ENCODE data around the gene PGLYRP2.

The PGLYRP2 gene

DNA sequence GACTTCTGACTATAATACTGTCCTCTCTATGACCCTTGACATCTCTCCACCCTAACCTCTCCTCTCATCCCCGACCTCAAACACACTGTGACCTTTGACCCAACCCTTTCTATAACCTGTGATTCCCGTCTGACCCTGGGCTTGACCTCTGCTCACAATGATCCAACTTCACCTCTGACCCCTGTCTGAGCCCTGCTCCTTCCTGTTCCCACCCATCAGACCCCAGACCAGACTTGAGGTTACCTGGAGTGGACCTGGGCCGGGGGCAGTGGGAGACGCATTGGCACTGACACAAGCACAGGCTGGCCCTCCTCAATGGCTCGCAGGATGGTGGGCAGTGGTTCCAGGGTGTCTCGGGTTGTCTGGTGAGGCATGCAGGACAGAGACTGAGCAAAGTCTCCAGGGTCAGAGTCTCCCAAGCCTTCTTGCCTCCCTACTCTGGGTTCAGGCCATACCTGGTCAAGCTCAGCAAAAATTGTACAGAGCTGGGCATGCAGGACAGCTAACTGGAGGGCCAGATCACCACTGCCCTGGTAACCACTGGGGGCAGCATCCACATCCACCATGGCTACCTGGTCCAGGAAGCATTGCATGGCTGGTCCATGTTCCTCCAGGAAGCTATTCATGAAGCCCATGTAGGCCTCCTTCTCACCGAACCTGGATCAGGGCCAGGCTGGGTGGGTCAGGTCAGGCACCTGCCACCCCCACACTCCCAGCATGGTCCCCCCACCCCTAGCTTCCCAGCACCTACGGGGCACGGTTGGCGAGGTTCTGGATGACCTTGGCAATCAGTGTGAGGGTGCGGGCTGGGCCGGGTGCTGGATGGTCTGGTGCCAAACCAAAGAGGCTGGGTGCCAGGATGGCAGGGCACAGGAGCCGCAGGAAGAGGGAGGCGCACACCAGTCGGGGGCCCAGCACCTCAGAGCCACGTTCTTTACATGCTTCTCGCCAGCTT lies 25.1 kb downstream of the PGLYRP2 start:
- no peak for DNase-seq

GRCh38 chr19:15453091-15453578 lies 26.2 kb downstream of the PGLYRP2 start:
- DNase-seq: no peak

- DNase-seq: peak; percentile 66
Observed at GRCh38 chr19:15452111-15453047, 26.9 kb downstream of the PGLYRP2 start.

DNA sequence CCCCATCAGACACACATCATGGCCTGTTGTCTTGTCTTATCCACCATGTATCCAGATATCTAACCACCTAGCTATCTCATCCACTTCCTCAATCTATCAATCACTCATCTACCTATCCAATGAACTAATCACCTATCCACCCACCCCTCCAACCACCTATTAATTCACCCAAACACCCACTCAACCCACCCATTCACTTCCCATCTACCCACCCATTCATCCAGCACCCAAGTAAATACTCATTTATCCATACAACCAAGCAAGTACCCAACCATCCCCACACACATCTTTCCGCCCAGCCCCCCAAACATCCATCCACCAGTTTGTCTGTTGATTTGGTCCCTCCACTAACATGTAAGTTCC lies 28.8 kb downstream of the PGLYRP2 start:
- no peak for DNase-seq

GRCh38 chr19:15449620-15450527 lies 29.4 kb downstream of the PGLYRP2 start, which contains the start of gene WIZ:
WIZ (minus strand) TSS chr19:15449956; CDS start chr19:15448307, 1,649 bp downstream.
- DNase-seq: peak; percentile 91

GRCh38 chr19:15448778-15449619 lies 30.3 kb downstream of the PGLYRP2 start:
- no peak for DNase-seq

DNA sequence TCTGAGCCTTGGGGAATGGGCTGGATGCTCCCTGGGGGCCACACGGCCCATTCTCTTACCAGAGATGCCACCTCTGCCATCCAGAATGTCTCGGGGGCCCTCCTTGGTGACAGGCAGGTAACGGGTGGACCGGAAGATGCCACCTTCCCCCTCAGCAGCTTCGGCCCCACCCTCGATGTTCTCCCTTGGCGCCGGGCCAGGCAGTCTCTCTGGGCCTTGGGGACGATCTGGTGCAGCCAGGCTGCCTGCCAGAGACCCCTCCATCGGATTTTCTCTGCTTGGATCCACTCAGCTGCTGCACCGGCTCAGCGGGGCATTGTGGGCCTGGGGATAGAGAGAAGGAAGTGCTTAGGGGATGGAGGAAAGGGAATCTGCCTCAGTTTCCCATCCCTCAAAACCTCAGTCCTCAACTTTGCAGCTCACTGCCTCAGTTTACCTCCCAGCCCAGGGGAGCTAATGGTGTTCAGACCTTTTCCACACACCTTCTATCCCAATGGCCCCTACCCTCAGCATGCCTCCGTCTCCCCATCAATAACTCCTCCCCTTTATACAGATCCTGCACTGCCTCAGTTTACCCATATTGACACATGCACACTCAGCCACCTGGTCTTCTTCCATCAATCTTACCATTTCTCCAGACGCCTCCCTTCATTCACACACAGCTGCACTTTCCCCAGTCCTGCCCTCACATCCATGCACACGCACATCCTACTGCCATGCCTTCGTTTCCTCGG lies 31.1 kb downstream of the PGLYRP2 start:
- no peak for DNase-seq

GRCh38 chr19:15447057-15447456 lies 32.2 kb downstream of the PGLYRP2 start:
- DNase-seq: no peak

DNA sequence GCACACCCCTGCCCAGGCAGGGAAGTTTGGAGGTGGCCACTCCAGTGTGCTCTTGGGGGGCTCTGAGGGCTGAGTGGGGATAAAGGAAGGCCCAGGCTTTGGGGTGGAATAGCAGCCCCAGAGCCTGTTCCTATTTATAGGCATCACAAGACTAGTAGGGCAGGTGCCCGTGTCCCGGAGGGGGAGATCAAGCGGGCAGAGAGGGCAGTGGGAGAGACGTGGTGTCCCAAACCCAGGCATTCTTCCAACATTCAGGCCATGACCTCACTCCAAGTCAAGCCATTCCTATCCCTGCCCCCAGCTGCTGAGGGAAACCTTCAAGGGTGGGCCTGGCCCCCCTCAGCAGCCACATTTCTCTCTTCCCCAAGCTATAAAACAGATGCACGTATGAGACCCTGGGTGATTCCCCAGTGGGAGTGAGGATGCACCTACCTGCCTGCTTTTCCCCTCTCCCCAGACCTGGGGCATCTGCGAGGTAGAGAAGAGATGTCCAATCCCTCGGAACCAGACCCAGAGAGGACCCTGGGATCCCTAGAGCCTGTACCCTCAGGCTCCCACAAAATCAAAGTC lies 33.4 kb downstream of the PGLYRP2 start:
- no peak for DNase-seq

GRCh38 chr19:15445227-15445605 lies 34.1 kb downstream of the PGLYRP2 start:
- DNase-seq: no peak

- DNase-seq: no peak
Observed at GRCh38 chr19:15444505-15445226, 34.6 kb downstream of the PGLYRP2 start.

DNA sequence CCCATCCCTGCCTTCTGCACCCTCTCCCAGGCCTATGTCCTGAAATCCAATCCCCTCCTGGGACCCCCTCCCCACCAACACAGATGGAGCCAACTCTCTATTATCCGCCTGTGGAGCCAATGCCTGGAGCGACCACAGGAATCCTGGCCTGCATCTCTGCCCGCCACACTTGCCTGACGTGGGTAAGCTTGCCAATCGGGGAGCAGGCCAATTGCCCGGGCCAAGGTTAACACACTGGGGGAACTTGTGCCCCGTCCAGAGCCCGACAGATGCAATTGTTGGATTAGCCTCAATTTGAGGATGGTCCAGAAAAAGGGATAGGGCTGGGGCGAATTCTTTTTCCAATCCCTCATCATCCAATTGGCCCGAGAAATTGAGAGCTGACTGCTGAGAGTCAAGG lies 35.5 kb downstream of the PGLYRP2 start:
- DNase-seq: no peak

DNA sequence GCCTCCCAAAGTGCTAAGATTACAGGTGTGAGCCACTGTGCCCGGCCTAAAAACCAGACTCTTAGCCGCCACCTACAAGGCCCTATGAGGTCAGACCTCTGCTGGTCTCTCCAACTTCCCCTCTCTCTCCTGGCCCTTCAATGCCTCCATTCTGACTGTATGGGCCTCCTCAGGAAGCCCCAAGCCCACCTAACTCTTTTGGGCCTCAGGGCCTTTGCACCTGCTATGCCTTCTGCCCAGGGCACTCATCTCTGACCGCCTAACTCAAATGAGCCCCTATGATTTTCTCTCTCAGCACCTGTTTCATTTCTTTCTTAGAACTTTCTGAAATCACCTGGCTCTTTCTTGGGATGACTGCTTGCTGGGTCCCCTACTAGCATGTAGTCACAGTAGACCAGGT lies 36.0 kb downstream of the PGLYRP2 start:
- DNase-seq: no peak

- no peak for DNase-seq
Observed at GRCh38 chr19:15442142-15442920, 37.0 kb downstream of the PGLYRP2 start.

DNA sequence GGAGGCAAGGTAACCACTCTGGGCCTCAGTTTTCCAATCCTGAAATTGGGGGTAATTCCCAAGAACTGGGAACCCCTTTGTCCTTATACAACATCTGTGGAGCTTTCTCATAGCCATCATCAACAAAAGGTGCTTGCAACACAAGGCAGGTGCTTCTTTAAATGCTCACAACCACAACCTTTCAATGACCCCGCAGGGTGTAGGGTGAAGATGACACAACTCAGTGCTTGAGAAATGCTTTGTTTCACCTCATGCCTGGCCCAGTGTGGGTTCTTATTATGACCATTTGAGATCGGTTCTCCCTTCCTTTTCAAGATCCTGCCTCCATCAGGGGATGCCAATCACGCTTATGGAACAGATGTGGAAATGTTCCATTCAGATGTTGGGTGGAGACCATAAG lies 38.0 kb downstream of the PGLYRP2 start:
- DNase-seq: no peak

DNA sequence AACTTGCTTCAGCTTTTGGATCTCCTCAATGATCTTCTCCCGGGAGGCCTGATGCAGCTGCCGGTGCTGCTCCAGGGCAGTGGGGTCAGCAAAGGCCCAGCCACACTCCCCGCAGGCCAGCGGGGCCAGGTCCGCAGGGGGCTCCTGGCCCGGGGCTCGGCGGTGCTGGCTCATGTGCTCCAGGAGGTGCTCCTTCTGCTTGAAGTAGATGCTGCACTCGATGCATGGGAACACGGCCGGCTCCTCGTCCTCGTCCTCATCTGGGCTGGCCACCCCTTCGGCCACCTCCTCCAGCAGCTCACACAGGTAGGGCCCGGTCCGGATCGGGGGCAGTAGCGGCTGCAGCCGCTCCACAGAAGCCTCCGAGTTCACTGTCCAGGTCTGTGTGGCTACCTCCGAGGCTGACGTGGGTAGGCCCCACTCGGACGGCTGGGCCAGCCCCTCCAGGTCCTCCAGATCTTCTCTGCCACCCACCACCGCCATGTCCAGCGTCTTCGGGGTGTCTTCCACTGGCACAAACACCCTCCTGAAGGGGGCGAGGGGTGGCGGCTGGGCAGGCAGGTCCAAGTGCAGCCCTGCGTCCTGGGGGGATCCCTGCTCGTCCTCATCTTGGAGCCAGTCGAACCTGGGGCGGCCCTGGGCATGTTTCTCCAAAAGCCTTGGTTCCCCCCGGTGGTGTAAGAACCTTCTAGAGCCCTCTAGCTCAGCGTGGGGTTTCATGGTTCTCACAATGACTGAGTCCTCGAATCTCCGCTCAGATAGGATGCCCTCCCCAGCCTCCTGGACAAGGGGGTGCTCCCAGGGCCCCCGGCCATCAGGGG lies 39.3 kb downstream of the PGLYRP2 start:
- DNase-seq: no peak

- no peak for DNase-seq
Observed at GRCh38 chr19:15439078-15439799, 40.1 kb downstream of the PGLYRP2 start.

Measured in activated CD8-positive, alpha-beta memory T cell treated with anti-CD3 and anti-CD28 coated beads, Interleukin-2, amount 50 U/mL, for 48 hours (primary cell).